Ovary (tissue), 9 donors: ENCODE measurements around the gene FADS2. TPM values are rescaled to one million over a fixed set of nuclear protein-coding genes. Genes with fewer than 3 reads are reported as not detected.
"Not testable (repeated sequence)": the region's sequence is repeated elsewhere in the genome, so short reads cannot be mapped to it uniquely, and the experiment has no call there.

Experiments
- DNase-seq, 5 donors: peaks; one replicate each; pipeline ENCODE4 v3.0.0-alpha.2; 2019 to 2020
- H3K27ac ChIP-seq, 2 donors: fragments of 200-600 bp; one replicate each; pipeline versions ENCODE4 v1.5.1 to v1.8.0; 2019 to 2022
- H3K27me3 ChIP-seq: fragments of 200-600 bp; one replicate; pipeline ENCODE4 v1.8.0; 2022
- H3K36me3 ChIP-seq: fragments of 200-600 bp; sonication (generic); one replicate; pipeline ENCODE4 v1.5.1; 2019
- H3K4me1 ChIP-seq: one replicate; pipeline ENCODE4 v1.8.1; 2013; ENCODE audit warnings: mild to moderate bottlenecking, moderate library complexity; ENCODE audit not compliant: insufficient read depth
- H3K4me3 ChIP-seq: fragments of 200-600 bp; sonication (generic); one replicate; pipeline ENCODE4 v1.5.1; 2017
- H3K9me3 ChIP-seq, 2 donors: fragments of 200-600 bp in 1 of 2; sonication (generic) in 1 of 2; one replicate each; pipeline versions ENCODE4 v1.5.1 to v1.8.1; 2013 to 2019; ENCODE audit warnings: mild to moderate bottlenecking in 1 of 2, moderate library complexity in 1 of 2
- CTCF ChIP-seq, 3 donors: fragments of 450-650 bp in 2 of 3; fragments of 200-600 bp in 1 of 3; IDR thresholded peaks; one replicate each; pipeline versions ENCODE4 v1.5.1 to v1.8.0; 2016 to 2022; ENCODE audit warnings: antibody characterized with exemption in 3 of 3, mild to moderate bottlenecking in 1 of 3
- EP300 ChIP-seq: sonication (generic); formaldehyde crosslinking; IDR thresholded peaks from one replicate; pipeline ENCODE4 v1.6.1; 2017; ENCODE audit warnings: antibody characterized with exemption
- POLR2A ChIP-seq: fragments of 450-650 bp; IDR thresholded peaks from one replicate; pipeline ENCODE4 v1.6.1; 2017; ENCODE audit warnings: antibody characterized with exemption, mild to moderate bottlenecking, moderate library complexity
- WGBS, 3 donors: extraction: QIAGEN DNeasy Blood & Tissue Kit in 1 of 3; methylation state at CpG; one replicate each; pipeline versions ENCODE4 v1.1.5 to v1.1.7; 2013 to 2017; 5-methylcytosine and 5-hydroxymethylcytosine counted together
- intact Hi-C, 4 donors: fragments of 100-400 bp; cut with DNase I; formaldehyde crosslinking; loops; one replicate each; pipeline versions ENCODE4 v1.11.0 to v1.15.1; 2022 to 2023
- polyA plus RNA-seq, 2 donors: library from polyadenylated mRNA; stranded (reverse); fragments of 200-250 nt in 1 of 2; fragments of 350-450 nt in 1 of 2; fragmentation: Illumina TruSeq in 1 of 2; extraction: RNeasy Lipid Tissue Mini Kit (QIAGEN cat#74804) in 1 of 2; gene quantifications; one replicate each; pipeline ENCODE4 v1.2.3, GENCODE V29; 2013 to 2014
- total RNA-seq, 7 donors: library from RNA; depleted of rRNA in 2 of 7; stranded (reverse); fragments of >200 nt in 2 of 7; fragmentation: NEBNext Ultra II Directional in 3 of 7; extraction: Animal tissue kit (Norgen Biotek cat#: 25700) in 3 of 7; gene quantifications; one replicate each; pipeline versions ENCODE4 v1.1.0 to v1.2.4, GENCODE V29; 2016 to 2023
- donor health status: DM: no; HTN: no; CAD: no; lungs with moderate emphysema.
- donor health status: DM: no; HTN: no; CAD: no.
- donor health status: Bipolar disorder and iron deficiency.
- donor health status: DM: yes; HTN: yes; CAD: no.
- donor health status: DM: no; HTN: no; CAD: no.
- donor health status: DM: yes; HTN: yes; CAD: no.

The FADS2 gene
- total and polyA plus RNA-seq, 9 donors, result 6.3 to 298 (median 26.2) TPM

GRCh38 chr11:61880454-61880853, 52.4 kb downstream of the FADS2 start:
- intact Hi-C loops, result no loop called here
- H3K9me3 ChIP-seq, result no peaks in the 10 kb centered on the region
- H3K4me1 ChIP-seq, result no peaks in the 10 kb centered on the region
- H3K36me3 ChIP-seq, result no peaks in the 10 kb centered on the region
- no peak for DNase-seq
- TF ChIP-seq EP300 (no peak), POLR2A (no peak), CTCF (IDR thresholded peaks at IDR 0.05) (no peak)
- no peaks in the 10 kb centered on the region for H3K27me3 ChIP-seq
- no peak overlapping the region for H3K27ac ChIP-seq
- H3K4me3 ChIP-seq, result no peak overlapping the region
- 65 to 71% (median 70%) methylated on average over 6 of the region's 6 CpGs for WGBS, 3 donors

- Histone ChIP-seq H3K4me3 (no peak overlapping the region), H3K27me3 (no peaks in the 10 kb centered on the region), H3K27ac (no peak overlapping the region), H3K36me3 (no peaks in the 10 kb centered on the region), H3K4me1 (no peaks in the 10 kb centered on the region), H3K9me3 (no peaks in the 10 kb centered on the region)
- intact Hi-C loops, result no loop called here
- WGBS, 3 donors, result 79 to 92% (median 83%) methylated on average over 3 of the region's 3 CpGs
- no peak for TF ChIP-seq POLR2A
- TF ChIP-seq CTCF (IDR thresholded peaks at IDR 0.05), result no peak
- TF ChIP-seq EP300, result no peak
- DNase-seq, result no peak
These were observed 53.3 kb downstream of the FADS2 start for GRCh38 chr11:61881397-61881796.

GRCh38 chr11:61882267-61882666, 54.2 kb downstream of the FADS2 start:
- H3K27me3 ChIP-seq, H3K4me1 ChIP-seq, H3K9me3 ChIP-seq, H3K36me3 ChIP-seq, DNase-seq, H3K4me3 ChIP-seq, H3K27ac ChIP-seq, intact Hi-C loops: not testable (repeated sequence)
- 77 to 90% (median 81%) methylated on average over 3 of the region's 3 CpGs for WGBS, 3 donors

- H3K4me1 ChIP-seq, result no peaks in the 10 kb centered on the region
These were observed 54.8 kb downstream of the FADS2 start for GRCh38 chr11:61882879-61883278.

GRCh38 chr11:61883327-61883726, 55.2 kb downstream of the FADS2 start:
- no peak overlapping the region for H3K27ac ChIP-seq
- no peak overlapping the region for H3K4me3 ChIP-seq
- H3K4me1 ChIP-seq, result no peaks in the 10 kb centered on the region
- no peaks in the 10 kb centered on the region for H3K9me3 ChIP-seq
- 87 to 90% (median 89%) methylated on average over 10 of the region's 10 CpGs for WGBS, 3 donors
- TF ChIP-seq POLR2A (no peak), EP300 (no peak)
- no peak for DNase-seq
- no peaks in the 10 kb centered on the region for H3K27me3 ChIP-seq
- intact Hi-C loops, result no loop called here
- no peaks in the 10 kb centered on the region for H3K36me3 ChIP-seq

More at GRCh38 chr11:61882879-61883278, 54.8 kb downstream of the FADS2 start:
- no peaks in the 10 kb centered on the region for H3K36me3 ChIP-seq
- no peak overlapping the region for H3K4me3 ChIP-seq
- intact Hi-C loops, result no loop called here
- no peak overlapping the region for H3K27ac ChIP-seq
- H3K9me3 ChIP-seq, result no peaks in the 10 kb centered on the region
- TF ChIP-seq EP300, result no peak
- no peak for TF ChIP-seq POLR2A
- TF ChIP-seq CTCF (IDR thresholded peaks at IDR 0.05), result no peak
- H3K27me3 ChIP-seq, result no peaks in the 10 kb centered on the region
- no peak for DNase-seq
- WGBS, 3 donors, result 82 to 94% (median 87%) methylated on average over 6 of the region's 6 CpGs

- no peaks in the 10 kb centered on the region for H3K36me3 ChIP-seq
- H3K4me3 ChIP-seq, result no peak overlapping the region
- no peaks in the 10 kb centered on the region for H3K27me3 ChIP-seq
- no peak for DNase-seq
- H3K27ac ChIP-seq, result no peak overlapping the region
- 82 to 86% (median 84%) methylated on average over 5 of the region's 5 CpGs for WGBS, 3 donors
- no peaks in the 10 kb centered on the region for H3K4me1 ChIP-seq
- intact Hi-C loops, result no loop called here
- no peak for TF ChIP-seq CTCF (IDR thresholded peaks at IDR 0.05)
- no peak for TF ChIP-seq POLR2A
- no peak for TF ChIP-seq EP300
- H3K9me3 ChIP-seq, result no peaks in the 10 kb centered on the region
These were observed 55.8 kb downstream of the FADS2 start for GRCh38 chr11:61883947-61884346.
